Activated T-cell treated with anti-CD3 and anti-CD28 coated beads for 4 hours (primary cell): ENCODE results near the gene ASTN2.

Experiments used
- DNase-seq: peaks from one replicate; pipeline ENCODE4 v3.0.0-alpha.2; 2020

The ASTN2 gene

DNA sequence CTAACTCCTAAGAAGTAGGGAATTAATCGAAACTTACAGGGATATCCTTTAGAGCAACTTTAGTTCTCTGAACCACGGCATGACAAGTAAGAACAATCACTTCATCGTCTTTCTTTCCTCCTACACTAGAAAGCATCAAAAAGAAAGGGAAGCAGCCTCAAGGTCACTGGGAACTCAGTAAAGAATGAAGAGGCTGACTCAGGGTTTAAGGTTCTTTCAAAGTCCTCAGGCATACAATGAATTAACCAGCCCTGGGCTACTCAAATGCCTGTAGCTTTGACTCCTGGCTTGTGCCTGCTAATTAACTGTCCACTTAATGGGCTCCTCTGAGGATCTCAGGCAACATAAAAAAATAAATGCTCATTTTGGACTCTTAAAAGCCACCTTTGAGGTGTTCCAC lies 625.8 kb downstream of the ASTN2 start:
- DNase-seq, result no peak

DNA sequence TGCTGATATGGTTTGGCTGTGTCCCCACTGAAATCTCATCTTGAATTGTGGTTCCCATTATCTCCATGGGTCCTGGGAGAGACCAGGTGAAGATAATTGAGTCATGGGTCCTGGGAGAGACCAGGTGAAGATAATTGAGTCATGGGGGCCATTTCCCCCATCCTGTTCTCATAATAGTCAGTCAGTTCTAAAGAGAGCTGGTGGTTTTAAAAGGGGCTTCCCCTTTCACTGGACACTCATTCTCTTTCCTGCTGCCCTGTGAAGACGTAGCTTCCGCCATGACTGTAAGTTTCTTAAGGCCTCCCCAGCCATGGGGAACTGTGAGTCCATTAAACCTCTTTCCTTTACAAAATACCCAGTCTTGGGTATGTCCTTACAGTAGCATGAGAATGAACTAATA lies 628.1 kb downstream of the ASTN2 start:
- no peak for DNase-seq

DNA sequence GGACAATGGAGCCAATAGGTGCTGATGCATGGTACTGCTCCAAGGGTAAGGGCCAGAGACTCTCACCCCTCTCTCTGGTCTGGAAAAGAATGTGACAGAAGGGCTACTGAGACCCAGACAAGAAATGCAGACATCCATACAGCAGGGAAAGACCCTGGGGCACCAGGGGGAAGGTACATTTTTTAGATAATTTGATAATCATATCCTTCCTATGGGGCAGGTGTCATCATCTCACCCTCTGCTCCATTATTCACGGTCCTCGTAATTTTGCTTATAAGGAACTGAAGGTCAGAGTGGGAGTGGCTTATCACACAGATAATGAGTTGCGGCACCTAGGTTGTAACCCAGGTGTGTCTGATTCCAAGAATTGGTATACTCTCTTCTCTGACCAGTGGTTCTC lies 637.7 kb downstream of the ASTN2 start:
- no peak for DNase-seq

DNA sequence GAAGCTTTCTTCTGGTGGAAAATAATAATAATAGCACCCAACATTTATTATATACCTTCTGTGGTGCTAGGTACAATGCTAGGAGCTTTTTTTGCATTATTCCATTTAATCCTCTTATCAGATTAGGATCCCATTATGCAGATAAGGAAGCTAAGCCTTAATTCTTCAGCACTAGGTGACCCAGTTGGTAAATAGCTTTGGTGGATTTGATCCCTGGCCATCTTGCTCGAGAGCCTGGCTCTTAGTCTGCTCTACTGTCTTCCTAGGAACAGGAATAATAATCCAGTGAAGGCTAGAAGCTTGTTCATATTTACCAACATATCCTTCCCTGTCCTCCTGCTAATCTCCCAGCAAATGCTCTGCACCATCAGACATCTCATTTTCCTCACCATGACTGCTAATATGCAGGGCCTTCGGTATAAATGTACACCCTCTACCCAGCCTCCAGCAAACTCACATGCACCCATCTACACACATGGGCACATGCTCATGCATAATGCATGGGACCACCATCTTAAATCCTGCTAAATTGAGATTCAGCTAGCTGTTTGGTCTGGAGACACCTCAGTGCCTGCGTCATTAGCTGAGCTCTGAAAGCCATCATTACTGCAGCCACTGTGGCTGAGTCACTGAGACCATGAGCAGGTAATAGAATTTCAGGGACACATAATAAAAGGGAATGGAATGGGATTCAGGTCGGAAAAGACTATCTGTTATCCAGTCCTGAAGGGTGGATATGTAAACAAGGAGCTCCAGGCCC lies 640.3 kb downstream of the ASTN2 start:
- no peak for DNase-seq

DNA sequence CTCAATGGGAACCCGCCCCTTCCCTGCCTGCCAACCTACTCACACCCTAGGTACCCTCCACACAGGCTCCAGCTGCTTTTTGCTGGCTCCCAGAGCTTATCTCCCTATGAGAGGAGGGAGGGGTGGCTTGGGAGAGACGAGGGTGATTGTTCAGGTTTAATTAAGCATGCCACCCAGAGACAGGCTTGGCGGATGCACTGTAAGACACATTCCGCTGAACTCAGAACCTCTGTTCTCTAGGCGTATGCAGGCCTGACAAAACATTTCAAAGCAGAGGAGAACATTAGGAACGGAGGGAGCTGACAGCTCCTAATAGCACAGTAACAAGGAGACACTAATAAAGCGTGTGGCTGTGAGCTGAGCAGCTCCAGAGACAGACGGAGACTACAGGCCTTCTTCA lies 647.6 kb downstream of the ASTN2 start:
- DNase-seq, result no peak

DNA sequence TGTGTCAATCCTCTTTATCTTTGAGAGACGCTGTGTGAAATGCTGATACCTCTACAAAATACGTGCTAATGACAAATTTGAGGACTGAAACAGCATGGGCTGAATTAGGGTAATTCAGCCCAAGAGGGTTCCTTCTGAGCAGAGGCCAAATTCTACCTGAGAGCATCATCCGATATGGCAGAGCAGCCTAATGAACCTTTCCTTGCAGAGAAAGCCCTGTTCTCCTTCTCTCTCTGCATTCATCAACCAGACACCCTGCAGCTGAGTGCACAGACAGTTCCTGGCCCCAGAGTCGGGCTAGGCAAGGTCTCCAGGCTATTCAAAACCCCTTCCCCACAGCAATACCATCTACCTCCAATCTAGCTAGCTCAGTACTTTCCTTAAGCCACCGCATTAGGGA lies 649.8 kb downstream of the ASTN2 start:
- DNase-seq, result no peak

DNA sequence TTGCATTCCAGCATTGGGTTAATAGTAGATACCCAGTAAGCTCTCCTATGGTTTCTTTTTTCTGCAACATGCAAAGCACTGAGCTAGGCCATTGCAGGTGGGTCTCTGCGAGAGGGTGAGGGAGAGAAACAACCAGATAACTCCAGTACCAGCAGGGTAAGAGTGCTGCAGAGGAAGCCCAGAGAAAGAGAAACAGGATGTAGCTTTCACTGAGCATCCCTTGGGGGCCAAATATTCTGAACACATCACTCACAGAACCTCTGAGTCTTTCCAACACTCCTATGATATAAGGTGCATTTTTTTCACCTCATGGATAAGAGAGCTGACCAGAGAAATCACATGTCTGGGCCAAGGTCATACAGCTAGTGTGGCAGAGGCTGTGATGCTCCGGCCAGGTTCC lies 651.1 kb downstream of the ASTN2 start:
- DNase-seq, result no peak

DNA sequence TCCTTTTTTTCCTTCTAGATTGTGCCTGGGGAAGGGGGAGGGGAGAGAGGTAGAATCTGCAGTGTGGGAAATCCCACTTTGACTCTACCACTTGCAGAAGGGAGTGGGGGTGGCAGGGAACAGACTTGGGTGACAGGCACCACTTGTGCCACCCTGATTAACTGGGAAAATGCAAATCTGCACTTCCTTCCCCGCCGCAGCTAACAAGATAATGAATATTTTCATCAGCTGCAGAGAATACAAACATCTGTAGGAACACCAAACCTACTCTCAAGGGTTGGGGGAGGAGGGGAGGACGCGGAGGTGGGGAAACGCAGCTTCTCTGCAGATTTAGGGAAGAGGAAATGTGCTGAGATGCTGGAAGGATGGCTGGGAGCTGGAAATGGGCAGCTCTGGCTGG lies 654.2 kb downstream of the ASTN2 start:
- DNase-seq, result no peak

DNA sequence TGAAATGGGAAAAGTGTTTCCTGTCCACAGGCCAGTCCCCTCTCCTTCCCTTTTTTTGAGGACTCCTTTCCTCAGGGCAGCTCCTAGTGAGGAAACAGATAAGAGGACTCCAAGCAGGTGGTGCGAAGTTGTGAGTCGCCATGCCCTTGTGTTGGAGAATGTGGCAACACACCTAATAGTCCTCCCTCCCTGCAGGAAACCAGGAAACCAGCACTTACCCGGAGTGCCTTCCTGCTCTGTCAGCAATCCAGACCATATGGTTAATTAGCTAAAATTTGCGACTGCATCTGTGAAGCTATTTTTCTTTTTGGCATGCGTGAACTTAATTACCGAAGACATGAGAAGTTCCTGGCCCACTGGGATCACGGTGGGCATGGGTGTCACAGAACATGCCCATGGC lies 657.8 kb downstream of the ASTN2 start:
- no peak for DNase-seq

DNA sequence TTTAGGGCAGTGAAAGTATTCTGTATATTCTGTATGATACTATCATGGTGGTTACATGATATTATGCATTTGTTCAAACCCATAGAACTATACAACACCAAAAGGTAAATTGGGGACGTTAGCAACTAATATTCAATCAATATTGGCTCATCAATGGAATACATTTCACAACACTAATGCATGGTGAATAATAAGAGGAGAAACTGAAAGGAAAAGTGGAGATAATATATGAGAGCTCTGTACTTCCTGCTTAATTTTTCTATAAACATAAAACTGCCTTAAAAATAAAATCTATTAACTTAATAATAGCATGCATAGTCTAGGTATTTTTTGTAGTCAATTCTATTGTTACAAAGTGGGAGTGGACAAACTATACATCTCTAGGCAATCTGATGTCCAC lies 661.5 kb downstream of the ASTN2 start:
- no peak for DNase-seq

DNA sequence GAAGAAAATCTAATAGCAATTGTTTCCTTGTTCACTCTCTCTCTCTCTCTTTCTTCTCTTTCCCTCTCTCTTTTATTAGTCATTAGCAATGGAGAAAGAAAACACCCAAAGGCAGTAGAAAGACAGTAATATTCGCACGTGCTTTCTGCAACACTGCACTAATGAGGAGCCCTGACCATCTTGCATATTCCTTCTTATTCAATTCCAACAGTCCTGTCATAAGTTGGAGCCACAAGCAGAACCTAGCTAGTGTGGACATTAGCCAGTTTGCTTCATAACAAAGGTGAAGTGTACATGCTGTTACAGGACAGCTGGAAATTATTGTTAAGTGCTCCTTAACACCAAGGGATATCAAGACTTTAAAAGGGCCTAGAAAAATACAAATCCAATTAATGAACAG lies 664.3 kb downstream of the ASTN2 start:
- DNase-seq, result no peak

DNA sequence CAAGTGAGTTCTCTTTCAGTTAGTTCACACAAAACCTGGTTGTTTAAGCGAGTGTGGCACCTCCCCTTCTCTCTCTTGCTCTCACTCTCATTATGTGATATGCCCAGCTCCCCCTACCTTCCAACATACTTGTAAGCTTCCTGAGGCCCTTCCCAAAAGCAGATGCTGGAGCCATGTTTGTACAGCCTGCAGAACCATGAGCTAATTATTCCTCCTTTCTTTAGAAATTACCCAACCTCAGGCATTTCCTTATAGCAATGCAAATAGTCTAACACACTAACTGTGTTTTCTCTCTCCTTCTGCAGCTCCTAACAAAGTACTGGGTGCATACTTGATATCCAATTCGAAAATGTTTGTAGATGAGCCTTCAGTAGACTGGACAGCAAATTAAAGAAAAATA lies 665.1 kb downstream of the ASTN2 start:
- no peak for DNase-seq

DNA sequence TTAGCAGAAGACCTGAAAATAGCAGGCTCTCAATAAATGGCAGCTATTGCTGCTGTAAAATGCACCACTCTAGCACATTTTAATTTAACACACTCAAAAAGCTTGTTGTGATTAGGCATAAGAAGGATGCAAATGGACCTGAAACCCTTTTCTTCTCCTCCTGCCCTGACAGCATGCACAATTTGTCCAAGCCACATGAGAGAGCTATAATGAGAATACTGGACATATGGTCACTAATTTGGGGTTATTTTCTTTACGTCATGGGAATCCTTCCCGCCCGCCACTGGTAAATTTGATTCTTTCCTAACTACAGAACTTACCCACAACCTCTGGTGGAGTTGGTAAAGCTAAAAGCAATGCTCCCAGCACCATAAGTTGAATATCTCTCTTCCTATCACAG lies 665.7 kb downstream of the ASTN2 start:
- no peak for DNase-seq

DNA sequence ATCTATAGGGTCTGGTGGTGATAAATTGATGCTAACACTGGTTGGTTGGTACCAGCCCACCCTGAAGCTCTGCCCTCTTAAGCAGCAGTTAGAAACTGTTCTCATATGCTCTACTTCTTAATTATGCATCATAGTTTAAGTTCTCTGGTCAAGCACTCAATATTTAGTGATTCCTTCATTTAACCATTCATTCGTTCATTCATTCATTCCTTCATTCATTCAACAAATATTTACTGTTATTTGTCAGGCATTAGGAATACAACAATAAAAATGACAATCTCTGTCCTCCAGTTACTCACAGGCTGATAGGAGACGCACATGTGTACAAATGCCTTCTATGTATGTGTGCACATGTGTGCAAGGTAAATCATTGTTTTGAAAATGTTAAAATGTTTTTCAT lies 673.1 kb downstream of the ASTN2 start:
- no peak for DNase-seq

DNA sequence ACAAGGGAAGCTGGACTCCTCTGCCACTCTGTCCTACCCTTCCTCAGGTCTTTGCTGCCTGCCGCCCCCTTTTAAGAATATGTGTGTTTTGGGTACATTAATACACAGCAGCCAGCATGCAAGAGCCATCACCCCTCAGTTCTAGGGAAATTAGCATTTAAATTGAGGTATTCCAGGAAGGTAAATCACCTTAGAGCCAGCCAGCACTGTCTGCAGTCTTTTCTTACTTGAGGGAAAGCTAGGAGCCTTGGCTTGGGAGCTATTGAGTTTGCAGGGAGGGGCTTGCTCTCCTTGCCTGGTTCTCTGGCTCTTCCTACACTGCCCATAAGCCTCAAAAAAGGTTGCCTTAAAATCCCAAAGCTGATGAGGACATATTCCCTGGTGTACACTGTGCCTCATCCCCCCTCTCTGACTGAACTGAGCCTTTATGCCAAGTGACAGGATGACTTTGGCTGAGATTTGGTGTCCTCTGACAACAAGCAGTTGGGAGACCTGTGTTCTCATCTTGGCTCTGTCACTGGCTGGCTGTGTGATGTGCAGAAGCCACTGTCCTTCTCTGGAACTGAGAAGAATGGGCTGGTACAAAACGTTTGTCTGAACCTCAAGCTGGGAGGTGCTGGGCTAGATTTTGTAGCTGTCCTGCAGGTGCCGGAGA lies 673.6 kb downstream of the ASTN2 start:
- no peak for DNase-seq

DNA sequence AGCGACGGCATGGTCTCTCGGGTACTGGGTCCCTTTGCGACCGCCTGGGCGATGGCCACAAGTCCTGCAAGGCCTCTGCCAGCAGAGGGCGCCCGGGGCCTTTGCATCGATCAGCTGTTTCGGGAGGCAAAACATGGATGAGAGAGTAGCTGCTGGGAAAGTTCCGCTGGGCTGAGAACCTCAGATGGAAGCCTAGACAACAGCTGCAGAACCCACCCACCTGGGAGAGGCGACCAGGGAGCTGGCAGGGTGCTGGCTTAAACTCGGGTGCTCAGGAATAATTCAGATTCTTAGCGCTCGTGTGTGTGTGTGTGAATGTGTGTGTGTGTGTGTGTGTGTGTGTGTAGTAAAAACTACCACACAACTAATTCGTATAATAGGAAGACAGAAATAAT lies 677.7 kb downstream of the ASTN2 start:
- peak; percentile 6 for DNase-seq

DNA sequence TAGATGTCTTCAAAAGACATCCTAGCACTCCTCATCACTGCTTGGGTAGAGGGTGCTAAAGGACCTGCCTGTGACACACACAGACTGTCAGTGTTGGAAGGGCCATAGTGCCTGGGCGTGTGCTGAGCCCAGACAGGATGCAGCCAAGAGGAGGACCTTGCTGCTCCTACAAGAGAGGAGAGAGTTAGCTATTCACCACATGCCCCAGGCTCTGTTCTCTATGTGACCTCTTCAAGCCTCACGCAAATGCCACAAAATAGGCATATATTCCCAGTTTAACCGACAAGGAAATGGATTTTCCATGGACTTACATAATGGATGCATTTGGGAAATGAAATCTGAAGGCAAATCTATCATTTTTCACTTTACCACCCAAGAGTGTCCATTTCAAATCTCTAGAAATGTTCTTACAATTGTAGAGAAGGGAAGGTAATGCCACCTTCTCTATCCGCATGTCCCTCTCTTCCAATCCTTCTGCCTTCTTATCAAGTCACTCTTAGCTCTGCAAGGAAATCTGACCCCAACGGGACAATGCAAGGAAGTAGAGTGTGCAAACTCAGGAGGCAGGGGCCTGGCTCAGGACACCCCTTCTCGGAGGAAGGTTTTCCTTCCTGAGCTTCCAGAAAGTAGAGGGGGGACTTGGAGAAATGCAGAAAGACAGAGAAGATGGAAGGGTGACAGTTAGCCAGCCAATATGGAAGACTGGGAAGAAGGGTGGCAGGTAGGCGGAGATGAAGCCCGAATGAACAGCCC lies 678.3 kb downstream of the ASTN2 start:
- DNase-seq, result no peak

DNA sequence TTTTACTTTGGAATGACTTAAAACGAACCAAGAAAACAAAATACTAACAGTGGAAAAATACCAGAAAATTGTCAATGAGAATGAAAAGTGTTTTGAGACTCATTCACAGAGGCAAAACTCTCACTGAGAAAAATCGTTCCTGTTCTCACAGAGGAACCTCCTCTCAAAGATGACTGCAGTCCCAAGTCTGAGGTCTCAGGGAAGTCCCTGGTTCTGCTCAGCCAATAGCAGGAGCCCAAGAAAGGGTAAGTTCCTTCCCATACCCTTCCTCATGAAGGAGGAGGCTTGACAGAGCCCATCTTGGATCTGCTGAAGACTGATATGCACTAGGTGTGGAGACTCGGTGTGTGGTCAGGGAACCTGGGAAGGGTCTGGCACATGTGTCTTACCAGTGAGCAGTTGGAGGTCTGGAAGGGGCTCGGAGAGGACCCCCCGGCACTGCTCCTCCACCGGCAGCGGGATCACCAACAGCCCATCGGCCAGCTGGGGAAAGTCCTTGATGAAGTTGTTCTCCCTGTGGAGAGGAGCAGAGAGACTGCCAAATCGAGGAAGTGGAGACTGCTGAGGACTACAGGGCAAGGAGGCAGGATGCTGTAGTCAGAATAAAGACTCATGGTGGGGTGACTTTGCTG lies 681.7 kb downstream of the ASTN2 start:
- no peak for DNase-seq

DNA sequence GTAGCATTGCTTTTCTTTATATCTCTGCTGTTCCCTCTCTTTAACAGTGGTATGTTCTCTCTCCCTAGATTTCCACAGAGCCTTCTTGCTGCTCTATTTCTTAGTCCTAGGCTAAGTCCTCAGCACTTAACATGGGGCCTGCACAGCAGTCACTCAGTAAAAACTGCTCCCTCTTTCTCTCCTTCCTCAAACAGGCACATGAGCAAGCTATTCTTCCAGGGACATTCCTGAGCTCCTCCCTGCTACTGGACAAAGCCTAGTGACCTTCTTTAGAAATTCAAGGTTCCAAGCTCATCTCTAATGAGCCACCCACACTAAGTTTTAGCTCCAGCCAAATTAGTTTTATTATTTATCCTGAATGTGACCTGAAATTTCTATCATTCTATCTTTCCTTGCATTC lies 688.3 kb downstream of the ASTN2 start:
- DNase-seq, result no peak

DNA sequence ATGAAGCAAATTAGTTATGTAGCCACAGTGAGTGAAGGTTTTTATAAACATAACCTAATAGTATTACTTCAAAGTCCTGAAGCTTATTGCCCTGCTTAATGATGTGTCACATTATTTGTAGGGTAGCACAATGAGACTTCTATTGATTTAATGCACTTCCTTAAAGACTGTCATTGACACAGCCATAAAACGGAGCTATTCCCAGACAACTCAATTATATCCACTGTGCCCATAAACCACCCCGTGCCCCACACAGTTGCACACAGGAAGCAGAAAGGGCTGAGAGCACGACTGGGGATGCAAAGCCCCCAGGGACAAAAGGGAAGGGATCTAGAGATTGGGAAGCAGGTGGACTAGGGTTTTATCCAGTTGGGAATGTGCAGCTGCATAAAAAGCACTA lies 690.7 kb downstream of the ASTN2 start:
- no peak for DNase-seq

DNA sequence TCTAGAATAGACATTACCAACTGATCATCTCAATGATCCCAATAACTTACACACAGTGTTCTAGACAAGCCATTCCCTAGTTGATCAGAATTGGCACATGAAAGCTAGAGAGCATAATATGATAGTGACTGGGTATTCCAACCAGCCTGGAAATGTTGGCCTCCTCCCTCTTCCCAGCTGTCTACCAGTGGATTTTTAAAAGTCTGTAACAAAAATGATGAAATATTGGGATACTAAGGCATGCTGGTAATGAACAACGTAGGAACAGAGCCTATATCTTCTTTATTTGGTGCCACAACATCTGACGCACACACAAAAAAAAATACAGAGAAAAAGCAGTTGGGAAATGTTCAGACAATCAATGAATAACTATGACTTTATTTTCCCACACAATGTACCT lies 692.9 kb downstream of the ASTN2 start:
- DNase-seq, result no peak

DNA sequence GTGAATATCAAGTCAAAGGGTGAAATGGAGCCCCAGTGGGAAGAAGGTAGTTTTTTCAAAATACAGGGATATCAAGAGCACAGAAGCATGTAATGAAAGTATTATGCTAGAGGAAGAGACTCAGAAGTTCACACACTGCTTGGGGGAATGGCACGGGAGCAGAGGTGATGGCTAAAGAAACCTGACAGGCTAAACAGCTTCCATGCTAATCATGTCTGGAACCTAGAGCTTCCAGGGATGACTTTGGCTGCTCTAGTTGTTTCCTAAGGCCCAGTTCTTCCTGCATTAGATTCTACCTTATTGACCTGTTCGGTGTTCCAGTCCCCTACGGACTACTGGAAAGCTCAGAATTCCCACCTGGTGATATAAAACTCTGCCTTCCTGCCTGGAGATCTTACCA lies 693.4 kb downstream of the ASTN2 start:
- DNase-seq, result no peak

DNA sequence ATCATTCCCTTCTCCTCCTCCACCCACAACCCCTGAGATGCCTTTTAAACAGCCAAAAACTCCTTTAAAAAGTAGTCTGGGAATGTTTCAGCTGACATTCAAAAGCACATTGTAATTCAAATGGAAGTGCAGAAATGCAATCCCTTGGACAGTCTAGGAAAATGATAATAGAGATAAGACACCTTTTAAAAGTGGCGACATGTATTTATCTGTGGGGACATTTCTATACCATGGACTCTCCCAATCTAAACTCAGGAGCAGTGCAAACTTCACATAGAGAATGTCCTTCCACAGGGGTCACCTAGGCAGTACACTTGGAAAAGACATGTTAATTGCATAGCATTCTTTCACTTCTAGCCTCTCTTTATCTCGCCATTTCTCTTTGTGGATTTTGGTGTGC lies 694.7 kb downstream of the ASTN2 start:
- no peak for DNase-seq

DNA sequence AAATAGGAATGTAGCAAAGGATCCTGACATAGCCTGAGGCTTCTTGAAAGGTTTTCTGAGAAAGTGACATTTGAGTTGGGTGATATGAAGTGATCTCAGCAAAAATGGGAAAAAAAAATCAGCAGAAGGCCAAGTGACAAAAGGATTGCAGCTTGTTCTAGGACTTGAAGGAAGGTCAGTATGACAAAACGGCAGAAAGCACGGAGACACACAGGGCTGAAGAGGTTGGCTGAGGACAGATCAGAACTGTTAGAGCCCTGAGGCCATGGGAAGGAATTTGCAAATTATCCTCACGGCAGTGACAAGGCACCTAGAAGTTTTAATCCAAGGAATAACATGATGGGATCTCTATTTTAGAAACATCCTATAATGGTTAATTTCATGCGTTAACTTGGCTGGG lies 696.7 kb downstream of the ASTN2 start:
- DNase-seq, result no peak
